GM18519 (cell line): ENCODE measurements around the gene SYT14.
"Not testable (repeated sequence)": the region's sequence is repeated elsewhere in the genome, so short reads cannot be mapped to it uniquely, and the experiment has no call there.

Source experiments
- ATAC-seq: cut with Tn5 transposase; IDR thresholded peaks from one replicate; pipeline ENCODE4 v1.9.1; 2021; ENCODE audit warnings: mild to moderate bottlenecking, moderate library complexity; ENCODE audit not compliant: unreplicated experiment, low FRiP score

SYT14 gene

DNA sequence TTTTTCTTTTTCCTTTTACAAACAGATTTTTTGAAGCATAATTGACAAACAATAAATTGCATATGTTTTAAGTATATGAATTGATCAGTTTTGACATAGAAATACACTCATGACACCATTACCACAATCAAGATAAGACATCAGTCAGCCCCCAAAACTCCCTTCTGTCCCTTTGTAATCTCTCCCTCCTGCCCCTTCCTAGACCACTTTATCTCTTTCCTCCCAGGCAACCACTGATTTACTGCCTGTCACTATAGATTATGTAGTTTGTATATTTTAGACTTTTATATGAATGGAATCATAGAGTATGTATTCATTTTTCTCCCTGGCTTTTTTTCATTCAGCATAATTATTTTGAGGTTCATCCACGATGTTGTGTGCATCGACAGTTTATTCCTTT is 6.9 kb upstream of the SYT14 start:
- no peak for ATAC-seq

DNA sequence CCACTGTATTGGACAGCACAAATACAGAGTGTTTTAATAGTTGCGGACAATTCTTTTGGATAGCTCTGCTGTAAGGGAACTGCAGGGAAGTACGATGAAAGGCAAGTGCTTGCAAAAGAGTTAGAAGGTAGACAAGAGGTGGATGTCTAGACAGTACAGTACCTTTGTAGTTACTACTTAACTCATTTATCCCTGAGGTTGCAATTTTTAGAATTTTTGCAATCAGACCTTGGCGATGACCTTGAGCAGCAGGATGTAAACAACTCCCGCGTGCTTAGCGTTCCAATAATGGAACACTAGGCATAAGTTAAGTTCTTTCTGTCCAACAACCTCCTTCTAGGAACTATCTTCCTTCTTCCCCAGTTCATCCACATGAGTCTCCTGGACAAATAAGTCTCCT is 1.9 kb upstream of the SYT14 start:
- ATAC-seq: no peak

DNA sequence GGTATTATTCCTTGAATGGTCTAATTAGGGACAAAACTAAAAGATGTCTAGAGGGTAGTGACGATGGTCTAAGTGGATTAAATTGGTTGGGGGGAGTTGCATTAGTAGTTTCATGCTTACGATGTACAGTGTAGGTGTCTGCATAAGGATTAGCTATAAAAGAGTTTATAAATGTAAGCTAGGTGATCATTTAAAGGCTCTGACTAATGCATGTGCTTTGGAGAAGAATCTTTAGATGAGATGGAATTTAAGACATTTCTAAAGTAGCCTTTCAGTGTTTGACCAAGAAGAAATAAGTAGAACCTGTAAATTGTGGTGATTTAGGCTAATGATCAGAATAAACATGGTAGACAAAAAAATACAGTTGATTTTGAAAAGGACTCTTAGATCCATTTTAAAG is 7.4 kb downstream of the SYT14 start:
- no peak for ATAC-seq

DNA sequence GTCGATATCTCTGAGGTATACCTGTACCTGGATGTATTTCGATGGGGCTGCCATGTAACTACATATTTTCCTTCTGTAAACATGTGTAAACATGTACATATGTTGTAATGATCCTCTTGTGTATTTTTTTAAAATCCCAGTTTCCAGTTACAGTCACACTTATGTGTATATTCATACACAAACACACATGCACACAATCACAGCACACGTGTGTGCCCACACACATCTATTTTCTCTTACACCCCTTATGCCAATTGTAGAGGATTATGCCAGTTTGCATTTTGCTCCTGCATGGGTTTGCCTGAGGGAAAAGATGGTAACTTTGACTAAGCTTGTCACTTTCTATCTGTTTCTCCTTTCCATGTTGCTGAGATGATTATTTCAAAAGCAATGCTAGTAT is 10.1 kb downstream of the SYT14 start:
- no peak for ATAC-seq

DNA sequence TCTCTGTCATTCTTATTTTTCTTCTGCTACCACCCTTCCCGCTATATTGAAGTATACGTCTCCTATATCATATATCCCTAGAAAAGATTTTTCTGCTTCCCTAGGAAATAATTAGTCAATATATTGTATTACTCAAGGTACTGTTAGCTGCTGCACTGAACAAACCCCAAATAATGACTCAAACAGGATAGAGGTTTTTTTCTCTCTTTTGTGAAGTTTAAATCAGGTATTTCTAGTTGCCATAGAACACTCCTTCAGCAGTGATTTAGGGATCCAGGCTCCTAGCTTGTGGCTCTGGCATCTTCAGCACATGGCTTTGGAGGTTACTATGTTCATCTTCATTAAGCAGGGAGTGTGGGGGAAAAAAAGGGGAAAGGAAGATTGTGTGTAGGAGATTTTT is 18.1 kb downstream of the SYT14 start:
- no peak for ATAC-seq

DNA sequence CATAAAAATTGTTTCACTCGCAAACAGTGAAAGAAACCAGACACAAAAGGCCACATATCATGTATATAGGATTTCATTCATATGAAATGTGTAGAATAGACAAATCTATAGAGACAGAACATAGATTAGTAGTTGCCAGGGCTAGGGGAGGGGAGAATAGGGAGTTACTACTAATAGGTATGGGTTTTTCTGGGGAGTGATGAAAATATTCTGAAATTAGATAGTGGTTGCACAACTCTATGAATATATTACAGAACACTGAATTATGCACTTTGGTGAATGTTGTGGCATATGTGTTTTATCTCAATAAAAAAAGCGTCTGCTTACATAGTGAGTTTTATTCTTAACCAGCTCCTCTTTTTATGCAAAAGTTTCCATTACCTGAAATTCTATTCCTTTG is 21.6 kb downstream of the SYT14 start:
- no peak for ATAC-seq

DNA sequence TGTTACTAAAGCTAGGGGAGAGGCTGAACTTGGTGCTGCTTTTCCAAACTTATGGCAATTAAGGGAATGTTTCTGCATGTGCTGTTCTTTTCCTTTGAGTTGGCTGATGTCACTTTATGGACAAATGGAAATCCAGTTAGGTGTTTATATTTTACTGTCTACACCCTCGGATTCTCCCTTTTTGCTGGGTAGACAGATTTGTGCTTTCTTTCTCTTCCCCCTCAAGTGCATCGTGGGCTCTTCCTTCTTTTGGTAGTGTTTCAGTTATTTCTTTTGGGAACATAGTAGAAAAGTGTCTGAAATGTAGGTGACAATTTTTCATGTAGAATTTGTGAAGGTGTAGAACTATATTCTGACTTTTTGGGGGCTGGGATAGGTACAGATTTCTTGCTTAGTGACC is 22.9 kb downstream of the SYT14 start:
- ATAC-seq: no peak

DNA sequence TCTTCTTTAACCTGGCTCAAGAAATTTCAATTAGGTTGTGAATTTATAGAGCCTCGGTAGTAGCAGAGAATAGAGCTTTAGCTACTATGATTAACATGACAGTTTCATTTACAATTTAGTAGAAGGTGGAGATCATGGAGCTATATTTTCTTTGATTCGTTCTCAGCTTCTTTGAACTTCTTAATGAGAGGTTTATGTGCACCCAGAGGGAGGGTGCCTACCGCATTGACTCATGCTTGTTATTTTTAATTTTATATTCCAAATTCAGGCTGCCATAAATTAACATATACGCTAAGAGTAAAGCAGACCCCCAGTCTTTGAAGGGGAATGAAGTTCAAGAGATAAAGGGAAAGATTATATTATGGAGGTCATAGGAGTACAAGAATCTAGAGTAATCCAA is 24.4 kb downstream of the SYT14 start:
- ATAC-seq: no peak

DNA sequence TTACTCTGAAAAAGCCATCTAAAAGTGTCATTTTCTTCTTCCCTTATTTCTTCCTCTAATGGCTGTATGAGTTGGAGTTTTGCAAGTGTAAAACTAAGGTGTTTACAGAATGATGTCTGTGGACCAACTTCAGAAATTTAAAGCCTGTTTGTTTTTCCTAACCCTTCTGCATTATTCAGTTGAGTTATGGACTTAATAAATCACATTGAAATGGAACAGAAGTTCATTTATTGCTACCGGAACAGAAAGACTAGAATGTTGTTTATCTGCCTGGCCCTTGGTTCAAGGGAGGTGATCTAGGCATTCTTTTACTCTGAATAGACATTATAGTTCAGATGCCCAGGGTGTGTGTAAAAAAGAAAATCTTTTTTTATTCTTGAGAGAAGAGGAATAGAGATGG is 24.8 kb downstream of the SYT14 start:
- ATAC-seq: no peak

DNA sequence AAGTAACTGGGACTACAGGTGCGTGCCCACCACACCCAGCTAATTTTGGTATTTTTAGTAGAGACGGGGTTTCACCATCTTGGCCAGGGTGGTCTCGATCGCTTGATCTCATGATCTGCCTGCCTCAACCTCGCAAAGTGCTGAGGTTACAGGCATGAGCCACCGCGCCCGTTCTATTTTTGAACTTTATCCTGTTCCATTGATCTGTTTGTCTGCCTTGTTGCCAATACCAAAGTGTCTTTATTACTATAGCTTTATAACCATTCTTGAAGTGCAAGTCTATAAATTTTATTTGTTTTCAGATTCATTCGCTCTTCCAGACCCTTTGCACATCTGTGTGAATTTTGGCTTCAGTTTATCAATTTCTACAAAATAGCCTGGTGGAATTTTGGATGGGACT is 28.0 kb downstream of the SYT14 start:
- no peak for ATAC-seq

DNA sequence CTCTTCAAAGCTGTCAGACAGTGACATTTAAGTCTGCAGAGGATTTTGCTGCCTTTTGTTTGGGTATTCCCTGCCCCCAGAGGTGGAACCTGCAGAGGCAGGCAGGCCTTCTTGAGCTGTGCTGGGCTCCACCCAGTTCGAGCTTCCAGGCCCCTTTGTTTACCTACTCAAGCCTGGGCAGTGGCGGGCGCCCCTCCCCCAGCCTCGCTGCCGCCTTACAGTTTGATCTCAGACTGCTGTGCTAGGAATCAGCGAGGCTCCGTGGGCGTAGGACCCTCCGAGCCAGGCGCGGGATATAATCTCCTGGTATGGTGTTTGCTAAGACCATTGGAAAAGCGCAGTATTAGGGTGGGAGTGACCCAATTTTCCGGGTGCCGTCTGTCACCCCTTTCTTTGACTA is 40.7 kb downstream of the SYT14 start:
- not testable (repeated sequence) for ATAC-seq

DNA sequence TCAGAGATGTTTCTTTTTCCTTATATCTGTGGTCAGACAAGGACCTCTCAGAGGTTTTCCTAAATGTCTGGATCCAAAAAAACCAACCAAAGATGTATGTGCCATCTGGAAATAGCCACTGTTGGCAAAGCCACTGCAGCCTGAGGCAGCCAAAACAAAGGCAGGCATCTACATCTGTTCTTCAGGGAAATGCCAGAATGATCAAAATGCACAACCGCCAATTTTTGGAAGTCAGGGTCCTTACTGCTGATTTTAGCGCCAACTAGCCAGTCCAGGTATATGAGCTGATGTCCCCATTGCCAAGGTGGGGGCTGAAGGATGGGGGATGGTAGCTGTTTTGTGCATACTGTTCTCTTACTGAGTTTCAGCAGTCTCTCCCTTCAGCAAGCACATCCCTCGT is 45.9 kb downstream of the SYT14 start:
- ATAC-seq: no peak

DNA sequence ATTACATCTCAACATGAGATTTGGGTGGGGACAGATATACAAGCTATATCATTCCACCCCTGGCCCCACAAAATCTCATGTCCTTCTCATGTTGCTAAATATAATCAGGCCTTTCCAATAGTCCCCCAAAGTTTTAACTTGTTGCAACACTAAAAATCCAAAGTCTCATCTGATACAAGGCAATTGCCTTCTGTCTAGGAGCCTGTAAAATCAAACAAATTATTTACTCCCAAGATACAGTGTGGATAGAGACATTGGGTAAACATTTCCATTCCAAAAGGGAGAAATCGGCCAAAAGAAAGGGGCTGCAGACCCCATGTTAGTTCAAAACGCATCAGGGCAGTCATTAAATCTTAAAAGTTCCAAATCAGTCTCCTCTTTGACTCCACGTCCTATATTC is 47.0 kb downstream of the SYT14 start:
- ATAC-seq: no peak

DNA sequence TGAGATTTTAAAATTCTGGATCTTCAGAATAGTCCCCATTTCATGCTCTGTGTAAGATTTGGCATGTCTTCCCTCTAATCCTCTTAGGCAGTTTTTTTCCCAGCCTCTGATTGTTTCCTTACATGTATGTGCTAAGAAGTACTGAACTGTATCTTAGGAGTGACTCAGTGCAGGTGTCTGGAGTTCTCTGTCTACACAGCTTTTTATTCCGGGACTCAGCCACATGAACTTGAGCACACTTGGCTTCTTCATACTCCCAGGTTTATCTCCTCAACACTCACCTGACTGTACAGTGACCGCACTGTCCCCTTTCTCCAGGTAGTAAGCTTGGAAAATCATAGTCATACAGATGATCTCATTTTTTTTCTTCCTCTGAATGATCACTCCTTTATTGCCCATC is 50.7 kb downstream of the SYT14 start:
- ATAC-seq: no peak

DNA sequence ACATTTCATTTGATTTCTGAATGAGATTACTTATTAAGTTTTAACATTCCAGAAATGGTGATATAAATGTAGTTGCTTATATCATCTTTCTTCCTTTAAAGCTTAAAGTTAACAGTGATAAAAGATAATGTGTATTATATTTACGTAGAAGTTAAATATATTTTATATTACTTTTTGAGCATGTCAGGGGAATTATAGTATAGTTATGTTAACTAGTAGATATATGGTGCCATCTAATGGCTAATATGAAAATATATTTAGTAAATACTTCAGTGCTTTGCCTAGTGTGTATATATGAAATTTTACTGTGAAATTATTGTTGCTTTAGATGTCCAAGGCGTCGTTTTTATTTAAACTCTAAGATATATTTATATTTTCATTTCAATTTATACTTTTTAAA is 51.5 kb downstream of the SYT14 start:
- ATAC-seq: no peak

DNA sequence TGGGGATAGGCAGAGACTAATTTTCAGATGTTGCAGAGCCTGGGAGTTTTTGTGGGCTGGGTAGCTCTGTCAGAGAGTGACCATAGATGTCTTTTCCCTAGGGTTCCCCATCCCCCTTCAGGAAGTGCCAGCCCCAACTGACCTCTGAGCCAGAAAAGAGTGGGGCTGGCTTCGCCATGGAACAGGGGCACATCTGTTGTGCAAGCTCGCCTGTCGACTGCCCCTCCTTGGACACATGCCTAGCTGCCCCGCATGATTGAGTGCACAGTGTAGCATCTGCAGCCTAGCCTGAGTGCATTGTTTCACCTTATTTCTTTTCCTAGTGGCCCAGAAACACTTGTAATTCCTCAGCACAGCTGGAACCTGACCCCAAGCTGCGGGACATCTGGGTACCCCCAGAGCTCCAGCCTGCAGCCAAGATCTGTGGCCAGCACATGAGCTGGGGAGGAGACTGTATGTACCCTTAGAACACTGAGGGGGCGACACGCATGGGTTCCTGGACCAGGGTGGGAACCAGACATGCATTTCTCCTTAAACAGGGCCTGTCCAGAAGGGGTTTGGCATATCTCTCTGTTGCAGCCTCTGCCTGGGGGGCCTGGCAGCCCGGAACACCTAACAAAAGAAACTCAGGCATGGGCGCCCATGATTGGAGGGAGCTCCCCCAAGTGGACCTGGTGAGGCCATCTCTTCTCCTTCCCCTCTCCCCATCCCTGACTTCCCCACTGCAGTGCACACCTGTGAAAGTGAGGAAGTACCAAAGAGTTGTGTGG is 55.2 kb downstream of the SYT14 start:
- ATAC-seq: no peak

DNA sequence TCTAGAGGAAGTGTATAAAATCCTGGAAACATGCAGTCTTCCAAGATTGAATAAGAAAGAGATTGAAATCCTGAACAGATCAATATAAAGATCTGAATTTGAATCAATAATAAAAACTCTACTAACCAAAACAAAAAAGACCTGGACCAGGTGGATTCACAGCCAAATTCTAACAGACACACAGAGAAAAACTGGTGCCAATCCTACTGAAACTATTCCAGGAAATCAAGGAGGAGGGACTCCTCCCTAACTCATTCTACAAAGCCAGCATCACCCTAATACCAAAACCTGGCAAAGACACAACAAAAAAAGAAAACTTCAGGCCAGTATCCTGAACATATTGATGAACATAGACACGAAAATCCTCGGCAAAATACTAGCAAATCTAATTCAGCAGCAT is 58.3 kb downstream of the SYT14 start:
- ATAC-seq: no peak

DNA sequence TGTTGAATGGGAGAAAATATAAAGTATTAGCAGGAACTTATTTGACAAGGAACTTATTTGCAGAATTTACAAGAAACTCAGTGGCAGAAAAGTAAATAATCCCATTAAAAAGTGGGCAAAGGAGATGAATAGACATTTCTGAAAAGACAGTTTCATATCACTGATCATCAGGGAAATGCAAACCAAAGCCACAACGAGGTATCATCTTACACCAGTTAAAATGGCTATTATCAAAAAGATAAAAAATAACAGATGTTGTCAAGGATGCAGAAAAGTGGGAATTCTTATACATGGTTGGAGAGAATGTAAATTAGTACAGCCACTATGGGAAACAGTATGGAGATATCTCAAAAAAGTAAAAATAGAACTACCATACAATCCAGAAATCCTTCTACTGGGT is 61.0 kb downstream of the SYT14 start:
- ATAC-seq: no peak

DNA sequence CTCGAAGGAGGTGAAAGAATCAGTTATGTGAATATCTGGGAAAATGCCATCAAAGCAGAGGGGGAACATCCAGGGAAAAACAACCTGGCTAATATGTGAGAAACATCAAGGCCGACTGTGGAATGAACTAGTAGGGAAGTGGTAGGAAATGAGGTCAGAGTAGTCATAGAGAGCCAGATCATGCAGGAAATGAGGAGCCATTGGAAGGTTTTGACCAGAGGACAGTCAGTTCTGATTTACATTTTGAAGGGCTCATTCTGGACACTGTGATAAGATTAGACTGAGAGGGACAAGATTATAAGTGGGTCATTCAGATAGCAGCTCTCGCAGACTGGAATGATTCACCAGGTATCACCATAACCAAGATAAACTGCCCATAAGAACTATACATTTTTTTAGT is 63.7 kb downstream of the SYT14 start:
- ATAC-seq: no peak

DNA sequence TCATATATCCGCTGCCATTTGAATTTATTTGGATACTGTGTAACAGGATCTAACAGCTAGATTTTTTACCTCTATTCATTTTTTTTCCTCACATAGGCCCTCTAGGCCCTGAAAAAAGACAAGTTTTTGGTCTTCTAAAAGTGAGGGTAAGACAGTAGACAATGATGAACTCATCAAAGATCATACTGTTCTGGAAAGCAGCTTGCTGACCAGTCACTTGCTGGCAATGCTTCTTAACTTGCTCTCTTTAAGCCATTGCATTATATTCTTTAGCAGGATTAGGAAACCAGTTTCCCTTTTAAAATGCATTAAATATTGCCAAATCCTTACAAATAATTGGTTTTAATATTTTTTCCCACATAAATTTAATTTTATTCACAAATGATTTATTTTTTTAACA is 65.5 kb downstream of the SYT14 start:
- no peak for ATAC-seq

DNA sequence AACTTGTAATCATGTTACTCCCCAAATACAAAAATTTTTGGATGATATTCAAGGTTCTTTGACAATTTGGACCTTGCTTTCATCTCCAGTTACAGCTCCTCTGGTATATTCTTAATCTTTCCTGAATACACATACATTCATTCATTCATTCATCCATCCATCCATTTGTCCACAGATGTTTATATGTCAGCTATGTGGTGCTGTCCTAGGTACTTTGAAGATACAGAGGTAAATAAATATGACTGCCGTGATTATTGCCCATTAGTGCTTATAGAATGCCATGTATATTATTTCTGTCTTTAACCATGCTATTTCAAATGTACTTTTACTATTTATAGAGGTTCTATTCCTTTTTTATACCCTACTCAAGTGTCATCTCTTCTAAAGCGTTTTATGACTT is 72.1 kb downstream of the SYT14 start:
- no peak for ATAC-seq

DNA sequence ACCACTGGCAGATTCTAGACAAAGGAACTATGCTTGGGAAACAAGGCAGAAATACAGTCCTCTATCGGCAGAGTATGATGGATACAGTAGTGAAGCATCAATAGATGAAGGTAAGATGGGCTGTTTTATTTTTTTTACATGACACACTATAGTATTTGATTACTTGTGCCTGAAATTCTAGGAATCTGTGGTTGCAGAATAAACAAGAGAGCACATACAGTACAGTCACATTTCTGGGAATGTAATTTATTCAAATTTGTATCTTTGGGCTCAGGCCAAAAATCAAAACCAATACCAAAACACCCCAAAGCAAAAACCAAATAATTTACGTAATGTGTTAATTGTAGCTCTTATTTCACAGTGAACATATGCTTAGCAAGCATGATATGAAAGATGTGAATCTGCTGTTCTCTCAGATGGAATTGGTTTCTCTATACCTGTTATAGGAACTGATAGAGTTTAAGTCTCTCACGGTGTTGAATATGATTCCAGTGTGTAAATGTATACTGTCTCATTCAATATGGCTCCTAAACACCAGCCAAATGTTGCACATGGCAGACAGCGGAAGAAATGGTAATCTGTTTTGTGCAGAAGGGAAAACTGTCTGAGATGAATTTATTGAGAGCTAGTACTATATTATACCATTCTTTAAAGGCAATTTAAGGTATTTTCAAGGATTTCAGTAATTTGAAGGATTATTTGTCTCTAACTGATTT is 83.3 kb downstream of the SYT14 start:
- ATAC-seq: no peak
